Fibroblast of pulmonary artery (primary cell): ENCODE results near the gene OVCA2.

ENCODE experiments used
- DNase-seq: peaks from one replicate; pipeline ENCODE4 v3.0.0-alpha.2; 2010; ENCODE audit warnings: low read depth
- H3K4me3 ChIP-seq: replicated peaks from 2 replicates; pipeline ENCODE4 v1.5.1; 2011; ENCODE audit warnings: low read depth, mild to moderate bottlenecking, control low read depth, low read length, moderate library complexity
- CTCF ChIP-seq: IDR thresholded peaks from 2 replicates; pipeline ENCODE4 v1.5.1; 2011; ENCODE audit warnings: mild to moderate bottlenecking, control low read depth, low read length, inconsistent platforms; ENCODE audit errors: missing control alignments

Gene OVCA2

GRCh38 chr17:2058586-2059546, 17.0 kb downstream of the OVCA2 start:
- H3K4me3 ChIP-seq: peak overlapping the region; percentile 64

GRCh38 chr17:2059547-2060384, 17.9 kb downstream of the OVCA2 start:
- DNase-seq: no peak
- peak overlapping the region; percentile 64 for H3K4me3 ChIP-seq
- no peak for TF ChIP-seq CTCF

More at GRCh38 chr17:2058586-2059546, 17.0 kb downstream of the OVCA2 start:
- peak; percentile 91 for DNase-seq
- peak; percentile 61 for TF ChIP-seq CTCF

GRCh38 chr17:2060385-2060658, 18.5 kb downstream of the OVCA2 start:
- no peak overlapping the region for H3K4me3 ChIP-seq
- no peak for TF ChIP-seq CTCF
- DNase-seq: no peak

- no peak overlapping the region for H3K4me3 ChIP-seq
- TF ChIP-seq CTCF: no peak
- DNase-seq: peak; percentile 38
Measured at GRCh38 chr17:2060681-2061440, 19.0 kb downstream of the OVCA2 start.

GRCh38 chr17:2061441-2061958, 19.7 kb downstream of the OVCA2 start:
- DNase-seq: peak; percentile 24
- no peak overlapping the region for H3K4me3 ChIP-seq
- no peak for TF ChIP-seq CTCF

GRCh38 chr17:2062571-2063183, 20.9 kb downstream of the OVCA2 start:
- DNase-seq: peak; percentile 46
- TF ChIP-seq CTCF: no peak
- no peak overlapping the region for H3K4me3 ChIP-seq
